Left cardiac atrium (tissue), 4 donors: ENCODE data around the gene RNPEPL1. TPM values are rescaled to one million over a fixed set of nuclear protein-coding genes. Genes with fewer than 3 reads are reported as not detected.
"Not testable (repeated sequence)": the region's sequence is repeated elsewhere in the genome, so short reads cannot be mapped to it uniquely, and the experiment has no call there.

Source experiments
- ATAC-seq, 2 donors: fragments of 200-7000 bp; cut with Tn5 transposase; one replicate each; pipeline ENCODE4 v1.9.1; 2020; ENCODE audit warnings: mild to moderate bottlenecking in 2 of 2, moderate library complexity in 2 of 2
- DNase-seq: peaks from one replicate; pipeline ENCODE4 v3.0.0-alpha.2; 2020
- intact Hi-C, 2 donors: fragments of 100-400 bp; cut with DNase I; formaldehyde crosslinking; loops; one replicate each; pipeline versions ENCODE4 v1.14.1 to v1.15.1; 2022 to 2023
- total RNA-seq, 2 donors: library from RNA; stranded (reverse); fragmentation: NEBNext Ultra II Directional; extraction: Animal tissue kit (Norgen Biotek cat#: 25700); gene quantifications; one replicate each; pipeline ENCODE4 v1.2.1, GENCODE V29; 2021
- donor health status: DM: no; HTN: yes; CAD: no.
- donor health status: DM: no; HTN: yes; CAD: no; lungs with severe emphysema.
- donor health status: DM: yes; HTN: yes; CAD: no.
- donor health status: Dilated cardiomyopathy.

RNPEPL1 gene
- total RNA-seq, 2 donors from 2014 or later: 47.3 to 67.6 TPM

GRCh38 chr2:240615820-240616547 lies 47.7 kb downstream of the RNPEPL1 start:
- ATAC-seq: no peak
- intact Hi-C loops: no loop called here
- peak; percentile 17 for DNase-seq

- ATAC-seq, DNase-seq, intact Hi-C loops: not testable (repeated sequence)
Observed at GRCh38 chr2:240616860-240617666, 48.8 kb downstream of the RNPEPL1 start.

GRCh38 chr2:240618776-240619175 lies 50.5 kb downstream of the RNPEPL1 start:
- intact Hi-C loops: no loop called here
- ATAC-seq (no peak), DNase-seq (no peak)

GRCh38 chr2:240619506-240620148 lies 51.3 kb downstream of the RNPEPL1 start:
- ATAC-seq (no peak), DNase-seq (no peak)
- intact Hi-C loops: no loop called here

GRCh38 chr2:240620149-240620731 lies 52.0 kb downstream of the RNPEPL1 start:
- intact Hi-C loops: no loop called here

GRCh38 chr2:240620859-240621258 lies 52.6 kb downstream of the RNPEPL1 start:
- DNase-seq (no peak), ATAC-seq (no peak)

More at GRCh38 chr2:240620149-240620731, 52.0 kb downstream of the RNPEPL1 start:
- DNase-seq: no peak
- no peak for ATAC-seq

GRCh38 chr2:240622060-240622411 lies 53.8 kb downstream of the RNPEPL1 start:
- intact Hi-C loops: no loop called here
- DNase-seq (peak; percentile 6), ATAC-seq (no peak)

More at GRCh38 chr2:240620859-240621258, 52.6 kb downstream of the RNPEPL1 start:
- intact Hi-C loops: no loop called here

- DNase-seq (peak; percentile 29), ATAC-seq (no peak)
- intact Hi-C loops: no loop called here
Observed at GRCh38 chr2:240622531-240623235, 54.4 kb downstream of the RNPEPL1 start.

GRCh38 chr2:240623531-240624010 lies 55.3 kb downstream of the RNPEPL1 start:
- intact Hi-C loops: no loop called here
- no peak for ATAC-seq
- peak; percentile 9 for DNase-seq

GRCh38 chr2:240624011-240624949 lies 56.0 kb downstream of the RNPEPL1 start:
- ATAC-seq: peak in 1 of 2 donors; percentile 20
- peak; percentile 14 for DNase-seq
- intact Hi-C loops: no loop called here

- DNase-seq: peak; percentile 48
Observed at GRCh38 chr2:240624950-240625621, 56.8 kb downstream of the RNPEPL1 start, which contains the start of gene GPR35. Gene GPR35, plus strand, starts transcription at chr2:240625480. Its CDS starts 4,473 bp downstream, at chr2:240629953.

GRCh38 chr2:240626531-240627300 lies 58.4 kb downstream of the RNPEPL1 start:
- DNase-seq (peak; percentile 27), ATAC-seq (no peak)
- intact Hi-C loops: no loop called here

More at GRCh38 chr2:240624950-240625621, 56.8 kb downstream of the RNPEPL1 start, which contains the start of gene GPR35:
- ATAC-seq: peak in 1 of 2 donors; percentile 45
- intact Hi-C loops: no loop called here

GRCh38 chr2:240627736-240628506 lies 59.6 kb downstream of the RNPEPL1 start:
- DNase-seq (no peak), ATAC-seq (no peak)
- intact Hi-C loops: no loop called here

- ATAC-seq (no peak), DNase-seq (no peak)
- intact Hi-C loops: no loop called here
Observed at GRCh38 chr2:240628507-240628807, 60.2 kb downstream of the RNPEPL1 start.

GRCh38 chr2:240628808-240629618 lies 60.7 kb downstream of the RNPEPL1 start:
- intact Hi-C loops: no loop called here
- ATAC-seq: no peak
- peak; percentile 18 for DNase-seq
